DMS79 treated with DMSO at 0.1 percent for 48 hours (cell line): ENCODE measurements around the gene IGLL1.
"Not testable (repeated sequence)": the region's sequence is repeated elsewhere in the genome, so short reads cannot be mapped to it uniquely, and the experiment has no call there.

Experiments
- DNase-seq: peaks from one replicate; lab custom pipeline; 2025; lab: John Stamatoyannopoulos, UW

The IGLL1 gene

DNA sequence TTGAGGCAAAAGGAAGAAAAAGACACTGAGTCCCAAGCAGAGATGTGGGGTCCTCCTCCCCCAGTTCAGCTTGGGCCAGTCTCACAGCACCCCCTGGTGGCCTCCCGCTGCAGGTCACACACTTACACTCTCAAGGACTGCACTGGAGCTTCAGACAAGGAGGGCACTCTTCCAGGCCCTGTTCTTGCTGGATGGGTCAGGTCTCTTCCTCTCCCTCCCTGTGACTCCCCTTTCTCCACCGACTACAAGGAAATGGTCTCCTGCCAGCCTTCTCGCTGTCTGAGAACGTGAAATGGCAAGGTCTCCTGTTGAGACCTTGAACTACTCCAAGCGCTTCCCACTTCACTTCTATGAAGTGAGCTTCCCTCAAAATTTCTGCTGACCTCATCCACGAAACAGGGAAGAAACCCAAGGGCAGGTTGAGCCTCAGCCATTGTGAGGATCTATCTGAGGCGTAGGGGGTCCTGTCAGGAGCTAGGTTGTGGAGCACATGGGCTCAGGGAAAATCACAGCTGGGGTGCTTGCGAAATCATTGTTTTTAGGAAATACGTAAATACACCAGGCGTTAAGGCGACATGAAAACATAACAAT is 11.2 kb upstream of the IGLL1 start:
- DNase-seq = peak; percentile 15

DNA sequence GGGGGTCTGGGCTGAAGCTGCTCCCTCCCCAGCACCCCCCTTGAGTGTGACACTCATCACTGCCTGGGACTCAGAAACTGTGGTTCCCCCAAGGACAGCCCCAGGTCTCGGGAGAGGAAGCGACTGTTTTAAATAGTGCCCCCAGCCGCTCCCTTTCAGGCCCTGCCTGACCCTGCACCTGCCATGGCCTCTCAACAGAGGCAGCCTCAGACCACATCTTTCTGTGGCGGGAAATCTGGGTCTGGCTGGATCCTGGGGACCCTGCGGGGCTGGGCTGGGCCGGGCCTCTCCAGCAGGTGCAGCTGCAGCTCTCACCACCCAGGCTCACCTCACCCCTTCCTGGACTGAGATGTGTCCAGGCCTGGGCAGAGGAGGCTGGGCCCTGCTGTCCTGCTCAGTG is 3.7 kb upstream of the IGLL1 start:
- DNase-seq = no peak

DNA sequence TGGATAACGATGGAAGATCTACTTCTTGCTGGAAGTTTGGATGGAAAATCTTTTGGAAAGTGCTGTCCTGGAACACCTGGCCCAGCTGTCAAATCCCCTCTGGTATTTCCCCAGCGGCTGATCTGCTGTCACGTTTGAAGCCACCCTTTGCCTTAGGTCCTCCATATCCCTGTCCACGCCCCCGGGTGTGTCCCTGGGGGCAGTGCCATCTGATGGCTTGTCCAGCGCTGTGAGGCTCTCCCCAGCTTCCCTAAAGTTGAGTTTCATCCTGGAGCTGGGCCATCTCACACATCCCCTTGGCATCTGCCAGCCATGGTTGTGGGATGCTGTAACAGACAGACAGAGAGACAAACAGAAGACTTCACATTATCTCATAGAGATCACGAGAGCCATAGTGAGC is 3.1 kb upstream of the IGLL1 start:
- no peak for DNase-seq

DNA sequence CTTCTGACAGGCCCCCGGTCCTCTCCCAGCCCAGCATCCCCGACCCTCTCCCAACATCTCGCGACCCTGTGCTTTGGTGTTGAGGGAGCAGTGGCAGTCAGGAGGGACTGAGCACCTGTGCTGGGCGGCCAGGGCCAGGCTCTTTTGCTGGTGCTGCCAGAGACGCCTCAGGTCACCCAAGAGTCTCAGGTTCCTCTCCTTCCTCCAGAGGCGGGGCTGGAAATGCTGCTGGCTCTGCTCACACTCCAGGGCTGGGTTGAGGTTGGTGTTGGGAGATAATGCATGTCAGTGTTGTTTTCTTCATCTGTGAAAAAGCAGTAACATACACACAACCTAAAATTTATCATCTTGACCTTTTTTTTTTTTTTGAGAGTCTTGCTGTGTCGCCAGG is 1.2 kb upstream of the IGLL1 start:
- no peak for DNase-seq

DNA sequence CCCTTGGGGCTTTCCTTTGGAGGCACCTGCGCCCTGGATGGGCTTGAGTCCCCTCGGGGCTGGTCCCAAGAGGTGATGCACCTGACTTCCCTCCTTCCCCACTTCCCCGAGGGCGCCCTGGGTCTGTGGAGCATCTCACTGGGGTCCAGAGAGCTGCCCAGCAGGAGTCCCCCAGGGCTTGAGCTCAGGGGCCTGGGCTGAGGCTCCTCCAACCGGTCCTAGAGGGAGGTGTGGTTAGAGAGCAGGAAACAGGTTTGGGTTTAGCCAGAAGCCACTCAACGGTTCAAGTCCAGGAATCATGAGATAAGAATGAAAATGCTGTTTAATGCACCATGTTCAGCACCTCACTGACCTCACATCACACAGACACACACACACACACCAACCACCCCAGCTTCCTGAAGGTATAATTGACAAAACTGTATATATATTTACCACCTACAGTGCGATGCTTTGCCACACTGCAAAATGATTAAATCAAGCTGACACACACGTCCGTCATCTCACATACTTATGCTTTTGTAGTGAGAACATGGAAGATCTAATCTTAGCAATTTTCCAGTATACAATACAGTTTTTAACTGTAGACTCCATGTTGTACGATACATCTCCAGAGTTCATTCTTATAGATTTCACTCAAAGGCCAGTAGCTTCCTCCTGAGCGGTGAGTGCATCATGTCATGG is 628 bp upstream of the IGLL1 start:
- DNase-seq = no peak

DNA sequence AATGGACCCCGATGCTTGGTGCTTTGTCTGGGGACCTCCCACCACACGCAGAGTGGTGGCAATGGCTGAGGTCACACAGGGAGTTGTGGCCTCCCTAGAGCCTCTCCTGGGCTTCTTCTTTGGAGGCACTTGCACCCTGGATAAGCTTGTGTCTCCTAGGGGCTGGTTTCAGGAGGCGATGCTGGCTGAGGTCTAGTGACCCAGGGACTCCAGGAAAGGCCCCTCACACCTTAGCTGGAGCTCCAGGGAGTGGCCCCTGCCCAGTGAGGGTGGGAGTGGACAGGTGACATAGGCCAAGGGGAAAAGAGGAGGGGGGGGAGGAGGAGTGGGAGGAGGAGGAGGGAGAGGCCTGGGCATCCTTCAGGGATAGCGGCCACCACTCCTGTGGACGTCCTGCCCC is 810 bp downstream of the IGLL1 start:
- DNase-seq = no peak

DNA sequence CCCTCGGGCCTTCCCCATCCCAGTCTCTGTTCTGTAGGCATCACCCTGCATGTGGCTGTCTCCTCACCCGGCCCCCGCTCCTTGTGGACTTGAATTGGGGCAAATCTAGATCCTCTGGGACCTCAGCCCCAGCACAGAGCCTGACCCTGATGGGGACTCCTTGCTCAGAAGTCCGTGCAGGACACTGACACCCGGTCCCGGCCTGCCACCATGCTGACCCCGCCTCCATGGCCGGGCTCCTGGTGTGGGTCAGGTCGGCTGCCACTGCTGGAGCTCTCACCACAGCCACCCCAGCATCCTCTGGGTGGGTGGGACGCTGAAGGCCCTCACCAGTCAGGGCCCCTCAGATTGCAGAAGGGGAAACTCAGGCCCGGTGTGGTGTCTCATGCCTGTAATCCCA is 1.8 kb downstream of the IGLL1 start:
- DNase-seq = no peak

DNA sequence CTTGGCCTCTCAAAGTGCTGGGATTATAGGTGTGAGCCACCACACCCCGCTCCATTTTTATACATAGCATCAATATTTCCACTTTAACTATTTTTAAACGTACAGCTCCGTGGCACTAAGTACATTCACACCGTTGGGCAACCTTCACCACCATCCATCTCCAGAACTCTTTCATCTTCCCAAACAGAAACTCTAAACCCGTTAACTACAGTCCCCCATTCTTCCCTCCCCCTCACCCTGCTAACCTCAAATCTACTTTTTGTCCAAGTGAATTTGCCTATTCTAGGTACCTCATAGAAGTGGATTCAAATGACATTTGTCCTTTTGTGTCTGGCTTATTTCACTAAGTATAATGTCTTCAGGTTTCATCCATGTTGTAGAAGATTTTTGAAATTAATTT is 3.4 kb downstream of the IGLL1 start:
- no peak for DNase-seq

DNA sequence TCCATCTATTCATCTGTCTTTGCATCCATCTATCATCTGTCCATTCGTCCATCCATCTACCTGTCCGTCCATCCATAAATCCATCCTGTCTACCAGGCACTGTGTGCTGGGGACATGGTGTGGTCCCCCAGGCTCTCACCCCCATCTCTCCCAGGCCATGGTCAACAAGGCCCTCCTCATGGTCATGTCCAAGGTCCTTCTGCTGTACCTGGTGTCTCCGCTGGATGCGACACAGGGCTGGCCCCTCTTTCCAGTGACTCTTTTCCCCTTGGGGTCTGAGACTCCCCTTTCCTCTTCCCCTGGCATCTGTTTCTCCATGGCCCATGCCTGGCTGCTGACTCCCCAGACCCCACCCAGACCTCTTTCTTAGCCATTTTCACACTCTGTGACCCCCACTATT is 4.5 kb downstream of the IGLL1 start:
- DNase-seq = no peak

DNA sequence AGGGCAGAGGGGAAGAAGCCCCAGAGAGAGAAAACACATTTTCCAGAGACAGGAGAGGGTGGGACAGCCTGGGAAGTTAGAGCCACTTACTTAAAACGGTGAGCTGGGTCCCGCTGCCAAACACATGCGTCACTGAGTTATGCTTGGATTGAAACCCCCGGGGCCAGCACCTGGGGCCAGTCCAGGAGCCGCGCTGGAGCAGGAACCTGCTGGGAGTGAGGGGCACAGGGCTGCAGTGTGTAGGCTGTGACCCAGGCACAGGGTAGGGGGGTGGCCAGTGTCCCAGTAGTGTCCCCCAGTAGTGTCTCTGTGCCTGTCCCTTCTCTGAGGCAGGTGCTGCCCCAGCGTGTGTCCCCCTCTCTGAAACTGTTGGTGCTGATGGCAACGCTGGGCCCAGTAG is 5.2 kb downstream of the IGLL1 start:
- no peak for DNase-seq

DNA sequence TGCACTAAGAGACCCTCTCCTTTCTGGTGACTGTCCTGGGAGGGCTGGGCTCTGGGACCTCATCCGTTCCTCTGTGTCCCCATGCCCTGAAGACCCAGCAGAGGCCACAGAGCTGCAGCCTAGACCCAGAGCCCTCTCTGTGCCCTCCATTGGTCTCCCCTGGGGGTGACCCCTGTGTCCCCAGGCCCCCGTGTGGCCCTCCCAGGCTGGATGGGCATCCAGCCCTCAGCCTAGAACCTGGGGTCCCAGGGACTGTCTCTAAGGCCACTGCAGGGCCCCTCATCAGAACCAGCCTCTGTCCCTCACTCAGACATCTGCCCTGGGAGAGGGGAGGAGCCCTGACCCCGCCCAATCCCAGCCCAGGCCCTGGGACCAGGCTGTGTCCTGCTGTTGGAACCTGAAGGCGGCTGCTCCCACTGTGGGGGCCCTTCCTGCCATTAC is 5.7 kb downstream of the IGLL1 start:
- DNase-seq = no peak

DNA sequence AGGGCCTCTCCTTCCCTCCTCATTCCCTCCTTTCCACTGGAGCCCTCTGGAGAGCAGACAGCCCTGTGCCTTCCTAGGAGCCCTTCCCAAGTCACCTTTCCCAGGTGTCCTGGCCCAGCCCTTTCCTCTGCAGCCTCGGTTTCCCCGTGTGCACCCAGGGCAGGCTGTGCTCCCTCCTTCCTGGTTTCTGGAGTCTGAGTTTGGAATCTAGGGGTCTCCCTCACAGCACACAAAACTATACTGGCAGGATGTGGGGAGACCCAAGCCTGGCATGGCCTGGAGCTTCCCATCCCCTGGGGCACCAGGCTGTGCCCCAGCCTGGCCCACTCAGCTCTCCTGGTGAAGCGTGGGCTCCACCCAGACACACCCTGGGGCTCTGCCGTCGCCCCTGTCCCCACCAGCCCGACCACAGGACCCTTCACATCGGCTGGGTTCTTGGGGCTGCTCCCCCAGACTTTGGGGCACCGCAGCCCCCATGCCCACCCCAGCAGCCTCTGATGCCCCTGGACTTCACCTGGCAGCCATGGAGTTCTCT is 6.3 kb downstream of the IGLL1 start:
- DNase-seq = not testable (repeated sequence)

DNA sequence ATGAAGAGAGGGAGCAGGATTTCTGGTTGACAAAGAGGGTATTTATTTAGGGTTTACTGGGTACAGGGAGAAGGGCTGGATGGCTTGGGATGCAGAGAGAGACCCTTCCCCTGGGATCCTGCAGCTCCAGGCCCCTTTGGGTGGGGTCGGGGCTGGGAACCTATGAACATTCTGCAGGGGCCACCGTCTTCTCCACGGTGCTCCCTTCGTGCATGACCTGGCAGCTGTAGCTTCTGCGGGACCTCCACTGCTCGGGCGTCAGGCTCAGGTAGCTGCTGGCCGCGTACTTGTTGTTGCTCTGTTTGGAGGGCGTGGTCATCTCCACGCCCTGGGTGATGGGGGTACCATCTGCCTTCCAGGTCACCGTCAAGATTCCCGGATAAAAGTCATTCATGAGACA is 7.0 kb downstream of the IGLL1 start:
- DNase-seq = not testable (repeated sequence)

DNA sequence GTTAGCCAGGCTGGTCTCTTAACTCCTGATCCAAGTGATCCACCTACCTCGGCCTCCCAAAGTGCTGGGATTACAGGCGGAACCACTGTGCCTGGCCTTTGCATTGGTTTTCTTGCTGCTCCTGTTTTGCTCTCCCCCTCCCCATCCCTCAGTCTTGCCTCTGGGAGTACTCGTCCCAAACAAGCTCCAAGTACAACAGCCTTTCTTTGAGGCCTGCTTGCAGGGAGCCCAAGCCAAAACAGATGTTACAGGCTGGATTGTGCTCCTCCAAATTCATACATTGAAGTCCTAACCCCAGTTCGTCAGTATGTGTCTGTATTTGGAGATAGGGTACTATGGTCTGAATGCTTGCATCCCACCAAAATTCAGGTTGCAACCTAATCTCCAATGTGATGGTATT is 8.6 kb downstream of the IGLL1 start:
- DNase-seq = no peak

DNA sequence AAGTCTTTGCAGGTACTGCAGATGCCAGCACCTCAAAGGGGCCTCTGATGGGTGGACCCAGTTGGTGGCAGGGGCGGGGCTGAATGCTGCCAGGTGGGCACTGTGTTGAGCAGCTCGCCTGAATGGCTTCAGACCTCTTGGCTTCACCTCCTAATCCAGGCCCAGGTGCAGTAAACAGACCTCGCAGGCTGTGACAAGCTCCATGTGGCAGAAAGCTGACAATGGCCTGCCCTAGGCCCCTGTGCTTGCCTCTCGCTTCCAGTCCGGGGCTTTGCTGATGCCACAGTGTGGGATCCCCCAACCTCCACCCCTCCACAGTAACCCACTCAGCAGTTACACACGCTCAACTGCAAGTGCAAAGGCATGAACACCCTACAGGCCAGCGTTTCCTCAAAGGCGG is 9.4 kb downstream of the IGLL1 start:
- no peak for DNase-seq

DNA sequence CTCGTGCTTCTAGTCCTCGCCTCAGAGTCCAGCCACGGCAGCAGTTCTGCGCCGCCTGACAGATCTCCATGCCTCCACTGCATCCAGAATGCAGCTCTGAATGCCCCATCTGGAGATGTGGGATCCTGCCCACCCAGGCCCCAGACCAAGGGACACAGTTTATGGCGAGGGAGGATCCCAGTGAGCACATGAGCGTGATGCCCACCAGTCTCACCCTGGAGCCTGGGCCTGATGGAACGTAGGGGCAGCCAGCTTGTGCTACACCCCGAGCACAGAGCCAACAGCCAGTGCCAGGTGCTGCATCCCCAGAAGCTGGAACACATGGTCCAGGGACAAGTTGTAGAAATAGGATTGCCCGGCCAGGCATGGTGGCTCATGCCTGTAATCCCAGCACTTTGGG is 10.4 kb downstream of the IGLL1 start:
- DNase-seq = no peak

DNA sequence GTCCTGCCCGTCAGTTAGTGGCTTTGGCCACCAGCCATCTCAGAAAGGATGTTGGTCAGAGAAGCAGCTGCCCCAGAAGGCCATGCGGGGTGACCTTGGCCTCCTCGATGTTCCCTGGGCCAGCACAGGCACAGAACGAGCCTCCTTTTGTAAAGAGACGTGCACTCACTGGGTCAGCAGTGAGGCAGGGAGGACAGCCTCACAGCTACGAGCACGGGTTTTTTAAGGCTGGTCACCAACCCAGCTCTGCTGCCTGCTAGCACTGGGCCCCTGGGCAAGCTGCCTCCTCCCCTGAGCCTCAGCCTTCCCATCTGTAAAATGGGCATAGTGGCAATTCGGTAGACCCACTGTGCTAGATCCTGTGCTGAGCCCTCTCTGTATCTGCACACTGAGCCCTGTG is 10.8 kb downstream of the IGLL1 start:
- DNase-seq = no peak

DNA sequence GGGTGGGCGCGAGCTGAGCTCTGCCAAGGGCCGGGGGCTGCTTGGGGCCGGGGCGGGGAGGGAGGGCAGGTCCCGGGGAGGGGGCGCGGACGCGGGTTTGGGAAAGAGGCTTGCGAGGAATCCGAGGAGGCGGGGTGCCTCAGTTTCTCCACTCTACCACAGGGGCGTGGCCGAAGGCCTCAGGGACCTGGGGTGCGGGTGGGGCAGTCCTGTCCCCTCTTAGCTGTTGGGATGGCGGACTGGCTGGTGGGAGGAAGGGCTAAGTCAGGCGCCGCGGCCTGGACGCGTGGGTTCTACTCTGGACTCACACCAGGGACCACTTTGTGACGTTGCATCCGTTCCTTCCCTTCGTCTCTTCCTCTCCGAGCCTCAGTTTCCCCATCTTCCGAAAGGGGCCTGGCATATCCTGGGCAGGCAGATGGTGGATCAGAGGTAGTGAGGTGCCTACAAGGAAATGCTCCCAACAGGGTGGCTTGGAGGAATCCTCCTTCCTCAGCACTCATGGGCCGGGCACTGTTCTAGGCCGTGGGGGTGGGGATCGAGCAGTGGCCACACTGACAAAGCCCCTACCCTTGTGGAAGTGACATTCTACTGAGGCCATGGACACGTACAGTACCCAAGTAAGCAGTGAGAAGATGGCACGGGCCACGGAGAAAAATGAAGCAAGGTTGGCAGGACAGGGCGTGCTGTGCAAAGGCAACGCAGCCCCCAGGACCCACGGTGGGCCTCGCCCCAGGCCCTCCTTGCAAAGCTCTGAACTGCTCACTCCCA is 13.2 kb downstream of the IGLL1 start:
- DNase-seq = no peak

DNA sequence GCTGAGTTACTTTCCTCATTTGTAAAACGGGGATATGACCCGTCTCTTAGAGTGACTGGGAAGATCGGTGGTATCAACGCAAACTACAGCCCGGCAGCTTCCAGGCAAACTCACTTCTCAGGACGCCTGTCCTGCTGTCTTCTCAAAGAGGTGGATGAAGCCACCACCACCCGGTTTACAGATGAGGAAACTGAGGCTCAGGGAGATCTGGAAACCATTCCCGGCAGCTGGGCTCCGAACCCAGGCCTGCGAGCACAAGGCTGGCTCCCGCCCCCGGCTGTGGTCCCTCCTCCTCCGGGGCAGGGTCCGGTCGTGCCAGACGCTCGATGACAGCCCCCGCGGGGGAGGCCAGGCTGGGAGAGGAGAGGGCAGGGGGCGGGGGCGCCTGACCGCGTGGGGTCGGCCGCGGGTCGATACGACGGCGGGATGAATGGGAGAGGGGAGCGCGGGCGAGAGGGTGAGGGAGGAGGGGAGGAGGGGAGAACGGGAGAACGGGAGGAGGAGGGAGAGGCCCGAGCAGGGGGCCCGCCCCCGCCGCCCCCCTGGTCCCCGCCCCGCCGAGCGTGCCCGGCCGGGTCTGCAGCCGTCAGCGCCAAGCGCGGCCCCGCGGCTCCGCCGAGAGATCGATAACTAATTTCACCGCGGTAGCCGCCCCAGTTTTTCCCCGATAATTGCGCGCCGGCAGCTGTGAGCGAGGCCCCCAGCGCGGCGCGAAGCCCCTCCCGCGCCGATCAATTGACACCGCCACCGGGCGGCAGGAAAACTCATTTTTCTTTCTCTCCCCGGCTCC is 14.0 kb downstream of the IGLL1 start:
- no peak for DNase-seq

DNA sequence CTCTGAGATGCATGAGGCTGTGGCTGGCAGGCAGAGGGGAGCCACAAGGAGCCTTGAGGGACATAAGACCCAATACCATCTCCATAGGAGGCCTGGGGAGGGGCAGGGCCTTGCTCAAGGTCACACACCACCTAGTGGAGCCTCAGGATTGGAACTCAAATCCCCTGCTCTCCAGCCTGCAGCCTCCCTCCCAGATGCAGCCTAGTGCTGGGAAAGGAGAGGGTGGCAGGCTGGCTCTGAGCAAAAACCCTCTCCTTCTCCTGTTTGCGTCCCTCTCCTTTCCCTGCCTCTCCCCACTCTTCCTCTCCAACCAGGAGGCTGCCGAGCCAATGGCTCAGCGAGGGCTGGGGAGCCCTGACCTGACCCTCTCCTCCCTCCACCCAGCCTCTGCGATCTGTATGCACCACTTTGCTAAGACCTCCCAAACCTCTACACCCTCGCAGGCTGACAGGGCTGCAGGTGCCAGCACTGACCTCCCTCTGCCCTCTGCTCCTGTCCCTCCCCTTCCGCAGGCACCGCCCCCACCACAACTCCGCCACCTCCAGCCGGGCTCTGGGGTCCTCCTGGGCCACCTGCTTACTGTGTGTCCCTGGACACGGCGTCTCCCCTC is 14.7 kb downstream of the IGLL1 start:
- peak; percentile 4 for DNase-seq

DNA sequence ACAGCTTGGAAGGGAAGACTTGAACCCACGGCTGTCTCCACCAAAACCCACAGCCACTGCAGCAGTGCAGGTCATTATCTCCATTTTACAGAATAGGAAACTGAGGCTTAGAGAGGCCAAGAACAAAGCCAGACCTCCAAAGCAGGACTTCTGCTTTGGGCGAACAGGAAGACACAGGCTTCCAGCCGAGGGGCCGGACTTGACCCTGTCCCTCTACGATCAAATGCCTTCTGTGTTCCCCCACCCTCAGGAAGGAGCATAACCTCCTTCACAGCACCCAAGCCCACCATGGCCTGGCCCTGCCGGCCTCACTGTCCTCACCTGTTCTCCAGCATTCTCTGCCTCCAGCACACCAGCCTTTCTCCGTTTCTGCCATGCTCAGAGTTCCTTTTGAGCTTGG is 15.8 kb downstream of the IGLL1 start:
- no peak for DNase-seq

DNA sequence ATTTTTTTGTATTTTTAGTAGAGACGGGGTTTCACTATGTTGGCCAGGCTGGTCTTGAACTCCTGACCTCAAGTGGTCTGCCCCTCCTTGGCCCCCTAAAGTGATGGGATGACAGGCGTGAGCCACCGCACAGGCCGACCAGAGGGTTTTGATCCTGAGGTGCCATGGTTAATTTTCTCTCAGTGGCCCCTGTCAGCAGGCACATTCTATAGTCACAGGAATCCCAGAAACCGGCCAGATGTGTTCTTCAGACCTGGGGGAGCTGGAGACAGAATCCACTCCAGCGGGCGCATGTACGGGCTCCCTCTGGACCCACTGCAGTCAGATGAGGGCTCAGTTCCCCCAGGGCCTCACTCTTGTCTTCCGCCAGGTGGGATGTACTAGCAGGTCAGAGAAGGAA is 17.0 kb downstream of the IGLL1 start:
- DNase-seq = no peak
